NCI-H446 treated with DMSO at 0.1 percent for 48 hours (cell line): Measurements from ENCODE around the gene ARFGAP2.

Experiments
- DNase-seq: peaks from one replicate; lab custom pipeline; 2025; lab: John Stamatoyannopoulos, UW

Gene ARFGAP2

DNA sequence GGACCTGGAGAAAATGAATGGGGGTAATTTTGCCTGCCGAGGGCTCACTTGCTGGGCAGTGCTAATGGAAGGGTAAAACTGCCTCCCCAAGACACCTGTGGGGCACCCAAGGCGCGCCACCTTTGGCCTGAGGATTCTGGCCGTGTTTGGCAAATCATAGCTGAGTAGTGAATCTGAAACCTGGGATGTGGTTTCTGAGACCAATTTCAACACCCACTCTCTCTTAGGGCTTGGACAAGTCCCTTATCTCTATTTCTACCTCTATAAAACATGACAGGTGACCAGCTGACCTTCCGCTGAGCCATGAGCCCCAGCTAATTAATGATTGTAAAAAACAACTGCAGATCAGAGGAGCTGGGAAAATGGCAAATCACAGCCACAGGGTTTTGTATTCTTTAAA is 11.0 kb upstream of the ARFGAP2 start:
- DNase-seq = no peak

DNA sequence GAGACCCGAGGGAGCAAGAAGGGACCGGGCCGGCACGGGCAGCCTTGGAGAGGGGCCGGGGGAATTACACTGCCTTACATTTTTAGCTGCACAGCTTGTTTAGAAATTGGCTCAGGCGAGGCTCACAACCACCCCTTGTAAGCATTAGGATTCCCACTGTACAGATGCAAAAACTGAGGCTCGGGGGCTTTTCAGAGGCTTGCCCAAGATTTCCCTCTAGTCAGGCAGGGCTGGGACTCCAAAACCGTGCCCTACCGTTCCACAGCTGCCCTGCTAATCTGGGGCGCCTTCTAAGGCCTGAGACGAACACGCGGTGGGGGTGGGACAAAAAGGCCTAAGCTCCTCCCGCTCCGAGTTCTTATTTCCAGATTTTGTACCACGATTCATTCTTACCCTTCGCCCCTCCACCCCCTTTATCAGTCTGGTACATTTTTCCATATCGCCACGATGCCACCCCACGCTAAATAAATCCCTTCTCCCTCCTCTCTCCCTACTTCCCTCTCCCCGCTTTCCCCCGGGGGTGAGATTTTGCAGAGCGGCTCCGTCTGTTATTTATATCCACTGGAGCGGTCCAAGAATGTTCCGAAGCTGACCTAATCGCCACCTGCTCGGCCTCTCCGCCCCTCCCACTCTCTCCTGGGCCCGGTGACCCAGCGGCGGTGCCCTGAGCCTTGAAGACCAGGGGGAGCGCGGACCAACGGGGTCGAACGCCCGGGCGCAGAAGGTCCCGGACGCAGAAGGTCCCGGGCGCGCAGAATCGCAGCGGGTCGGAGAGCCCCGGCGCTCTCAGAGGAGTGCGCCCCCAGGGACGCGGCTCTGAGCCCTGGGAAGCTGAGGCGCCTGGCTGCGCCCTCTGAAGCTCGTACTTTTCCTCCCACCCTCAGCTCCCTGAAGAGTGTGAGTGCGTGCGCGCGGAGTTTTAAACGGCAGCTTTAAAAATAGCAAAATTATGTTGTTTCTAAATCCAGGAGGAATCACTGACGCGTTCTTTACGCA is 10.3 kb upstream of the ARFGAP2 start:
- no peak for DNase-seq

DNA sequence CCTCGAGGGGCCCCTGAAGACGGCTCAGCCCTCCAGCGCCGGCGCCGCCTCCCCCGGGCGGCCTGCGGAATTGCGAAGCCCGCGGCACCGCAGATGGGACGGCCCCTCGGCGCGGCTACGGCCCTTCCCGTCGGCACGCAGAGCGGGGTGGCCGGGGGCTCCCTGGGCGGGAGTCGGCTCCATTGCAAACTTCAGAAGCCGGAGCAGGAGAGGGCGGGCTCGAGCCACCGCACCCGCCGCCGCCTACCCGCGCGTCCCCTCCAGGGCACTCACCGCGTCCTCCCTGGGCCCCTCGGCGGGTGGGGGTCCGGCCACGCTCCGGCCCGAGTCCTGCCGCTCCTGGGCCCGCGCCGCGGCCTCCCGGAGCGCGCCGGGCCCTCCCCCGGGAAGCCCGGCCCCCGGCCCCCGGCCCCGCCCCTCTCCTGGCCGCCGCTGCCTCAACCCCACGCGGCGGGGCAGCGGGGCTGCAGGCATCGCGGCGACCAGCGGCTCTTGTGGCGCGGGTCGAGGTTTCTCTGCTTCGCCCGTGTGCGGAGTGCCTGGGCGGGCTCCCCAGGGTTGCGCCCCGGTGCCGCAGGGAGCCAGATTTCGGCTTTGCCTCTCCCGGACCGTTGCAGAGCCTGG is 9.5 kb upstream of the ARFGAP2 start, which contains the start of gene PACSIN3:
PACSIN3 (minus strand) TSS at position 359 of the 624 bp plus-strand sequence. CDS start 3,707 bp downstream, outside the sequence.
- no peak for DNase-seq

DNA sequence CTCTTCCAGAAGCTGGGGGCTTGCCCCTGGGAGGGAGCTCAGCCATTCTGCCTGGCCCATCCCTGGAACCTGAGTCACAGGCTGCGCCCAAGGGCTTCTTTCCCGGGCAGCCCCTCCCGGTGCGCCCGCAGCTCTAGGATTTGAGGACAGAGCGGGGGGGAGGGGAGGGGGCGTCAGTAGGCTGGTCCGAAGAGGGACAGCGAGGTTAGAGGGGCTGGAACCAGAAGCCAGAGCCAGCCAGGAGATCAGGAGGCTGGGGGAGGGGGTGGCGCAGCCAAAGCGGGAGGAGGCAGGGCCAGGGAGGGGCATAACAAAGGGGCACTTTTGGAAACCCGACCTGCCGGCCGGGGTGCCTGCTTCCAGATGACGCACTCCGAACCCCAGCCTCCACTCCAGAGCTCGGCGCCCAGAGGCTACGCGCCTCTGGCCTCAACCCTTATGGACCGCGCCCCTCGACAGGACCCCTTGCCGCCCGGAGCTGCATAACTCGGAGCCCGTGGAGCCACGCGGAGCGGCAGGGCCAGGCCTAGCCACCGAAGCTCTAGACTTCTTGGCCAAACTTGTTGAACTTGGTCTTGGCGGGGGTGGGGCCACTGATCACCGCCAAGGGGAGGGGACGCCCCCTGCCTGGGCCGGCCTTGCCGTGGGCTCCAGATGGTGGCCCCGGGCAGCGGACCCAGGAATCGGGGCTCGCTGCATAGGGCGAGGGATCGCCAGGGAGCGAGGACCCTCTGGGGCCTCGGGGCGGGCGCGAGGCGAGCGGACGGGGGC is 8.8 kb upstream of the ARFGAP2 start:
- DNase-seq = no peak

- no peak for DNase-seq
These were observed 8.1 kb upstream of the ARFGAP2 start for GRCh38 chr11:47184711-47185304.

- no peak for DNase-seq
These were observed 7.3 kb upstream of the ARFGAP2 start for GRCh38 chr11:47183969-47184368.

DNA sequence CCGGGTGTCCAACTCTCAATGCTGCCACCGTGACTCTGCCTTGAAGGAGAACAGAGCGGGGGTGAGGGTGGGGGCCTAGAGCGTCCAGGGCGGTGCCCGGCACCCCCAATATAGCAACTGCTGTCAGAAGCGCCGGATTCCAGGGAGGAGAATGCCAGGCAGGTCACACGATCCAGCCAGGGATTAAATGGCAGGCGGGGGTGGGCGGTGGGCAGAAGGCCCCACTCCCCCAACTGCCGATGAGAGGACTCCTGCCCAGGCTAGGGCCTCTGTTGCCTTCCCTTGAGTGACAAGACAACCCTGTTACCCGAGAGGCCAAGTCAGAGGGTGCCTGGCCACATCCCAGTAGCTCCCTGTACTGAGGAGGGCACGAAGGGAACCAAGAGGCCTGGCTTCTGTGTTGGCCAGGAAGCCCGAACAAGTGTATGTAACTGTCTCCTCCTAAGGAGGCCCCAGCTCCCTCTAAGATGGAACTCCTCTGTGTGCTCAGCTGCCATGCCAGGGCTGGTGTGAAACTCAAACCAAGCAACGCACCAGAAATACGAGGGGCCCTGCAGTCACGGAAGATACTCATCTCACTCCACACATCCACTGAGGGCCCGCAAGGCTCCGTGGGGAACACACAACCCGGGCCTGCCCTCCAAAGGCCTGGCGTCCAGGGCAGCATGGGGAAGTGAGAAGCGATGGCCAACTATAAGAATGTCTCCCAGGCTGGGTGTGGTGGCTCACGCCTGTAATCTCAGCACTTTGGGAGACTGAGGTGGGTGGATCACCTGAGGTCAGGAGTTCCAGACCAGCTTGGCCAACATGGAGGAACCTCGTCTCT is 6.6 kb upstream of the ARFGAP2 start:
- DNase-seq = no peak

GRCh38 chr11:47182380-47182779 is 5.7 kb upstream of the ARFGAP2 start:
- no peak for DNase-seq

GRCh38 chr11:47181271-47181670 is 4.6 kb upstream of the ARFGAP2 start:
- no peak for DNase-seq

DNA sequence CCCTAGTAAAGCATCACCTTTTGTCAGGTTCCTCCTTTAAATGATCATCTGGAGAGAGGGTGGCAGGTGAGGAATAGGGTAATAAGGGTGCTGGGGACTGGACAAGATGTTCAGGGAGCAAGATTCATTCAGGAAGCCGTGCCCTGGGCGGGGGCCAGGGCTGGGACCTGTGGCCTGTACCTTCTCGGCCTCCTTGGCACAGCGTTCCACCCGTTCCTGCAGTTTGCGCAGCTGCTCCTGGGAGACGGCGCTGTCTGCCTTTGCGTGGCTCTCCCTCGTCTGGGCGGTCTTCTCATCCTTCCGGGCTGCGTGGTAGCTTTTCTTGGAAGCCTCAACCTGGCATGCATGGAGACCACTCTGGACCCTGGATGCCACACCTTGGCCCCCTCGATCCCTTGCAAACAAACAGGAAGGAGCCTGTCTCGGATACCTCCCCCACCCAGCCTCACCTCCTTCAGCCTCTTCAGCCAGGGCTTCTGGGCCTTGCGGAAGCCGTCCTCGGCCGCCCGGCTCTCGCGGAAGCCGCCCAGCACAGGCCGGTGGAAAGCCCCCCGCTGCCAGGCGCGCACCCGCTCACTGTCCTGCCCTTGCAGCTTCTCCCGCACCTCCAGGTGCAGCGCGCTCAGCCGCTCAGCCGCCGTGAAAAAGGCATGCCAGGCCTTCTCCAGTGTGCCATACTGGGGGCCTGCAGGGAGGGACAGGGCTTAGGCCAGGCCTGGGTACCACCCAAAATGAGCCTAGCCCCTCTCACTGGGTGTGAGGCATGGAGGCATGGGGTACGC is 3.5 kb upstream of the ARFGAP2 start:
- DNase-seq = no peak

DNA sequence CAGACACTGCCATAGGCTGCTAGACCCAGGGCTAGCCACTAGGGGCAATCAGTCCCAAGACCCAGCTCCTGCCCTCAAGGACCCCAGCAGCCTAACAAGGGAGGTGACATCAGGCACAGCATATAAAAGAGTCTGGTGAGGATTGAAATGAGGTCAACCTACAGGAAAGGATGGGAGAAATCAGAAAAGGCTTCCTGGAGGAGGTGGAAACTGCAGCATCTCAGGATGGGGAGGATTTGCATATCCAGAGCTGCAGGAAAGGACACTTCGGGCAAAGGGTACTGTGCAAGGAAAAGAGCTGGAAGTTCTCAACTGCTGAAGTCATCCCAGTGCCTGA is 2.9 kb upstream of the ARFGAP2 start:
- DNase-seq = no peak

DNA sequence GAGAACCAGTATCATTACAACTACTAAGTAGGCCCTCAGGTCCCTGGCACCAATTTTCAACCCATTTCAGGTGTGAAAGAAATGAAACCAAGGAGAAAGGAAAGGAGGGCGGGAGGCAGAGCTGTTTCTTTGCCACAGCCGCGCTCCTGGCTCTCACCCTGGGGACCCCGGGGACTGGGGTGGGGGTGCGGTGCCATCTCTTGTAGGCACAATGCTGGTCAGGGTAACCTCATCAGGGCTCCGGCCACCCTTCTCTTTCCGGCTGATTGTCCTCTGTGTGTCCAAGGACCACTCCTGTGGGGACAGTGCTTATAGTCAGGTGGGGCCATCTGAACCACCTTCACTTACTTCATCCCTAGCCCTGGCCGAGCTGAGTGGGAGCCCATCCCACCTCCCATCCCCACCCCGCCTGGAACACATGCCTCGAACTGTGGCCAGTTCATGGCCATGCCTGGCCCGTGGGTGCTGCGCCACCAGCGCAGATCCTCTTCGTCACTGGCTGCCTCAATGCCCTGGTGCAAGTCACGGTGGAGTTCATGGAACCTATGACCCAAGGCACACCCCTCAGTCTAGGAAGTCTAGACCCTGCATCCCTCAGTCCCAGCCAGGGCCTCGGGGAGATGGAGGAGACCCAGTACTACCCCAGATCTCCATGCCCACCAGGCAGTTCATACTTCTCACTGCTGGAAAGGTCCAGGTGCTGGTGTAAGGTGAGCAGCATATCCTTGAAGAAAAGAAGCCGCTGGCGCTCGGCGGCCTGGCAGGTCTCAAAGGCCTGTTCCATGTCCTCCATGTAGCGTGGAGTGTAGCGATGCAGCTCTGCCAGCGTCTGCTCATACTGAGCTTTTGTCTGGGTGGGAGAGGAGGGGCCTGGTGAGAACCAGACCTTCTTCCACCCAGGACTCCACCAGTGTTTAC is 2.3 kb upstream of the ARFGAP2 start:
- no peak for DNase-seq

DNA sequence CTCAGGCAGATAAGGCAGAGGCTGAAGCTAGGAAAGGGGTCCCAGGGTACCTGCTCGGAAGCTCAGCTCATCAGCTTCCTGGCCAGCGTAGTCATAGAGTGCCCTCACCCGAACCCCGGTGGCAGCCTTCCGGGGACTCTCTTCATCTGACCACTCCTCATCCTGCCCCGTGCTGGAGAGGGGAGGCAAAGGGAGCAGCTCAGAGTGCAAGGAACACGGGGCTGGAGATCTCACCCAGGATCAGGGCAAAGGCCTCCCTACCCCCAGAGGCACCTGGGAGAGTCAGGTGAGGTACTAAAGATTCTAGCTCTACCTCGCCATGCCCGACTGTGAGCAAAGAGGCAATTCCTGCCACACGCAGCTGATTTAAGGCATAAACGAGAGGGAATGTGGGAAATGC is 1.6 kb upstream of the ARFGAP2 start:
- no peak for DNase-seq

GRCh38 chr11:47177846-47178245 is 1.2 kb upstream of the ARFGAP2 start:
- DNase-seq = no peak

GRCh38 chr11:47177229-47177845 is 658 bp upstream of the ARFGAP2 start:
- peak; percentile 37 for DNase-seq

DNA sequence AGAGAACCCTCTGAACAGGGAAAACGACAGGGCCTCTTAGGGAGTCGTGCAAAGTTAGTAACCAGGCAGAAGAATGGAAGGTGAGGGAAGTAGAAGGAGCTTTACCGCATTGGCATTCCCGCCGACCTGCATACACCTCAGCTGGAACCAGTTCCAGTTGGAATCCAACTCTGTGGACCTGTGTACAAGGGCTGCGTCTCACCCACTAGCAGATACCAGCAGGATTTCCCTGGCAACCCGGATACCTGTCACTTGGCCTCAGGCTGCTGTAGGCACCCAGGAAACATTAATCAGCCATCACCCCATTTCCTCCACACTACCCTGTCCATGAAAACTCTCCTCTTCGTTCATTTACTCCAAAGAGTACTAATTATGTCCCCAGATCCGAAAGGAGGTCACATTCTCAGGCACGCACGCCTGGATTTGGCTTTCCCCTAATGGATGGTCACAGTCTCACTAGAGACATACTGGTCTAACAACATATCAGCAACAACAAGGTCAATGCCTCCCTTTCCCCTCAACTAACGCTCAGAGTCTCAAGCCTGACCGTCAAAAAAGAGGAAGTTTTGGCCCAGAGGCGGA is 842 bp downstream of the ARFGAP2 start:
- DNase-seq = no peak

DNA sequence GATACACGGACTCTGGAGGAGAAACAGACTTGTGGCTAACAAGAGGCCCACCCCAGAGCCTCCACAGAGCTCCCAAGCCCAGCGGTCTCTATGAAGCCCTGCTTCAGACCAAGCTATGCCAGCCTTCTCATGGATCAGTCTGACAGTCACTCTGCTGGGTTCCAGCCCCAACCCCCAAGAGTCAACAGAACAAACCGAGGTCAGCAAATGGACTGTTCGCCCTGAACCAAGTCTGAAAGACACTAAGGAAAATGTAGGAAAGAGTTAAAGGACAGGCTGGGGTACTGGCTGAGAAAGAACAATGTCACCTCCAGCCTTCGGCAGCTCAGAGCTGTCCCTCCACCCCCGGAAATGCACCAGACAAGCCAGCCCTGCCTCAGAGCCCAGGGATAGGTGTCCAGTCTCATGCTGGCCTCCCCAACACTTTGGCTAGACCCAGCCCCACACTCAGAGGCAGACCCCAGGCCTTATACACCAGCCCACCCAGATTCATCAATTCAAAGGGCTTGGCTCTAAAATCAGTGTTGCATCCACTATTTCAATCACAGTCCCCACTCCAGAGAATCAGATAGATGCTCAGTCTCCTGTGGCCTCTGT is 3.8 kb downstream of the ARFGAP2 start:
- no peak for DNase-seq

DNA sequence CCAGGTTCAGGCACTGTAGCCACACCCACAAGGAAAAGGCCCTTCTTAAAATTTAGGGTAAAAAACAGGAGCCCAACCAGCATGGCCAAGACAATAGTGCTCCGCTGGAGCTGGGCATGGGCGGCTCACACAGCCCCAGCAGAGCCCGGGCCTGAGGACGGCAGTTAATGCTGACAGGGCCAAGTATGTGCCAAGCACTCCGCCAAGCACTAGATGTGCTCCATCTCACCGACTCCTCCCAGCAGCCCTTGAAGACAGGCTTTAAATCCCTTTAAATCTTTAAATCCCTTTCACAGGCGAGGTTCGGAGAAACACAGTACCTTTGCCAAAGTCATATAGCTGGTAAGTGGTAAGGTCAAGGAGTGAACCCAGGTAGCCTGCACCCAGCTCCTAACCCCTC is 4.8 kb downstream of the ARFGAP2 start:
- DNase-seq = no peak
